ENCODE results near the gene ABCF1.

Gene ABCF1

DNA sequence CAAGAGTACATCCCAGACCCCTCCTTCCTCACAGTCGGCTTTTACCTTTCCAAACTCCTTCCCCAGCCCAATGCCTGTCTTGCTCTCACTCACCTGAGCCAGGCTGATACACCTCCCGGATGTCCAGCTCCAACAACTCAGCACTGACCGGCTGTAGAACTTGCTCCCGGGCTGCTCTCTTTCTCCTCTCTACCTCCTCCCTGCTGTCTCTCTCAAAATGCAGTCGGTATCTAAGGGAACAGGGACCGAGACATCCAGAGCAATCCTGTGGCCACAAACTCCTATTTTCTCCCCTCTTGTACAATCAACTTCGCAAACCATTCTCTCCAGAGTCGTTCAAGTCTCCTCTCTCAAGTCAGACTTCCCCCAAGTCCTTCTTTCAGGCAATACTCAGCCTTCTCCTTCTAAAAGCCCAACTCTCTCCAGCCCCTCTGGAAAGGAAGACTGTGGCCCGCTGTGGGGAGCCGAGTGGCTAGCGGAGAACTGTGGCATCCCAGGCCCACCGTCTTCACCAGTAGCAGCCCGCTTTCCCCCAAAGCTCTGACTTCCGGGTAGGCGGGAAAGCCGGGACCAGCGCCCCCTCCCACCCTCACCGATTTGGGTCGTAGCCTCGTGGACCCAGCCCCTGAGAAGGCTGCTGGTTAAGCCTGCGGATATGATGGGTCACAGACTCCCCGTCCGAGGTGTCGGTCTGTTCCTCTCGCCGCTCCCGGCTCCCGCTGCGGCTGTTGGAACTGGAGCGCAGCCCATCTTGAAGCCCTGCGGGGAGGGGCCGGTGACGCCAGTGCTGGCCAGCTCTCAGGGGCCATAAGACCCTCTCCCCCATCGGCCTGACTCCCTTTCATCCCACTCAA is 16.1 kb upstream of the ABCF1 start:
- peak overlapping the region; percentile 100 for H3K4me3 ChIP-seq (ENCODE audit: low read depth, low read length)
- TF ChIP-seq, protein P1, sequence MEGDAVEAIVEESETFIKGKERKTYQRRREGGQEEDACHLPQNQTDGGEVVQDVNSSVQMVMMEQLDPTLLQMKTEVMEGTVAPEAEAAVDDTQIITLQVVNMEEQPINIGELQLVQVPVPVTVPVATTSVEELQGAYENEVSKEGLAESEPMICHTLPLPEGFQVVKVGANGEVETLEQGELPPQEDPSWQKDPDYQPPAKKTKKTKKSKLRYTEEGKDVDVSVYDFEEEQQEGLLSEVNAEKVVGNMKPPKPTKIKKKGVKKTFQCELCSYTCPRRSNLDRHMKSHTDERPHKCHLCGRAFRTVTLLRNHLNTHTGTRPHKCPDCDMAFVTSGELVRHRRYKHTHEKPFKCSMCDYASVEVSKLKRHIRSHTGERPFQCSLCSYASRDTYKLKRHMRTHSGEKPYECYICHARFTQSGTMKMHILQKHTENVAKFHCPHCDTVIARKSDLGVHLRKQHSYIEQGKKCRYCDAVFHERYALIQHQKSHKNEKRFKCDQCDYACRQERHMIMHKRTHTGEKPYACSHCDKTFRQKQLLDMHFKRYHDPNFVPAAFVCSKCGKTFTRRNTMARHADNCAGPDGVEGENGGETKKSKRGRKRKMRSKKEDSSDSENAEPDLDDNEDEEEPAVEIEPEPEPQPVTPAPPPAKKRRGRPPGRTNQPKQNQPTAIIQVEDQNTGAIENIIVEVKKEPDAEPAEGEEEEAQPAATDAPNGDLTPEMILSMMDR (IDR thresholded peaks at IDR 0.05; ENCODE audit: insufficient read depth, low read depth, low read length, missing control alignments) = no peak
- peak; percentile 22 for DNase-seq (ENCODE audit: low read depth)

DNA sequence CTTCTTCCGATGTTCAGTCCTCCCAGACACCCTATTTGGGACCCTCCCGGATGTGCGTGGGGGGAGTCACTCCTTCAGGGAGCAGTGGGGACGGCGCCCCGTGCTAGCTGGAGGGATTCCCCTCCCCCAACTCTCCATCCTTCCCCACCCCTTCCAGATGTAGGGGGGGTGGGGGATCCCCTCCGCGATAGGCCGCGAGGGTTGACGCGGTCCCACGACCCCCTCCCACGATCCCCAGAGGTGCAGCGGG is 15.5 kb upstream of the ABCF1 start:
- DNase-seq (ENCODE audit: low read depth) = no peak
- TF ChIP-seq, protein P1 (IDR thresholded peaks at IDR 0.05; ENCODE audit: insufficient read depth, low read depth, low read length, missing control alignments) = no peak
- peak overlapping the region; percentile 100 for H3K4me3 ChIP-seq (ENCODE audit: low read depth, low read length)

DNA sequence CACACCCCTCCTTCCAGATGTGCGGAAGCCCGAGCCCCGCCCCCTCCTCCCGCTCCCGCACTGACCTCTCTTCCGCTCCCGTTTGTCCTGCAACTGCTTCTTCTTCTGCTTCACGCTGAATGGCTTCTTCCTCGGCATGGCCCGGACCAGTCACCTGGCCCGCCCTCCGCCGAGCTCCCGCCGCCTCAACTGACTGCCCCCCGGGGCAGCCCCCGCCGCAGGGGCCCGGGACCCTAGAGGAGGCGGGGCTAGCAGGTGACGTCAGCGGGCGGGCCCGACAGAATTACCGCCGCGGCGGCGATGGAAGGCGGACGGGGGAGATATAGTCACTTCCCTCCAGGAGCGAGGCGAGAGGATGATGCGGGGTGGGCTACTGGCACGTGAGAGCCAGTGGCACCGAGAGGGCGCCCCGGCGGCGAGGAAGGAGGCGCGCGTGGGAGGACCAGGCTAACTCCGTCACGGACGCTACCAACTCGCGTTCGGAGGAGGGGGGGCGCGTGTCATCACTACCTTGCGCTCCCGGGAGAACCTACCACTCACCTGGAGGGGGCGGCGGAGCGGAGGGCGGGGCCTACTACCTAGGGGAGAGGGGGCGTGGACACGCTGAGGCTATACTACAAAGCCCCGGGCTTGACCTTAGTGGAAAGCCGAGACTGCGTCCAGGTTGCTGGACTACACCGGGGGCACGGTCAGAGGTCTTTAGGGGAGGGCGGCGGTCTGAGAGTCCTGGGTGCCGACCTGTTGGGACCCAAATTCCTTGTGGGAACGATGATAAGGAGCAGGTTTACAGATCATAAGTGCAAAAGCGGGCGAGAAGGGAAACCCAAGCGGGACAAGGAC is 15.0 kb upstream of the ABCF1 start, which contains the start of gene GNL1:
Gene GNL1, minus strand, starts transcription at position 424 of the 840 bp plus-strand sequence. Its CDS starts 286 bp downstream, at position 138.
- peak; percentile 98 for DNase-seq (ENCODE audit: low read depth)
- peak within 1 kb of the TSS; percentile 100 for H3K4me3 ChIP-seq (ENCODE audit: low read depth, low read length)
- TF ChIP-seq, protein P1 (IDR thresholded peaks at IDR 0.05; ENCODE audit: insufficient read depth, low read depth, low read length, missing control alignments) = no peak

DNA sequence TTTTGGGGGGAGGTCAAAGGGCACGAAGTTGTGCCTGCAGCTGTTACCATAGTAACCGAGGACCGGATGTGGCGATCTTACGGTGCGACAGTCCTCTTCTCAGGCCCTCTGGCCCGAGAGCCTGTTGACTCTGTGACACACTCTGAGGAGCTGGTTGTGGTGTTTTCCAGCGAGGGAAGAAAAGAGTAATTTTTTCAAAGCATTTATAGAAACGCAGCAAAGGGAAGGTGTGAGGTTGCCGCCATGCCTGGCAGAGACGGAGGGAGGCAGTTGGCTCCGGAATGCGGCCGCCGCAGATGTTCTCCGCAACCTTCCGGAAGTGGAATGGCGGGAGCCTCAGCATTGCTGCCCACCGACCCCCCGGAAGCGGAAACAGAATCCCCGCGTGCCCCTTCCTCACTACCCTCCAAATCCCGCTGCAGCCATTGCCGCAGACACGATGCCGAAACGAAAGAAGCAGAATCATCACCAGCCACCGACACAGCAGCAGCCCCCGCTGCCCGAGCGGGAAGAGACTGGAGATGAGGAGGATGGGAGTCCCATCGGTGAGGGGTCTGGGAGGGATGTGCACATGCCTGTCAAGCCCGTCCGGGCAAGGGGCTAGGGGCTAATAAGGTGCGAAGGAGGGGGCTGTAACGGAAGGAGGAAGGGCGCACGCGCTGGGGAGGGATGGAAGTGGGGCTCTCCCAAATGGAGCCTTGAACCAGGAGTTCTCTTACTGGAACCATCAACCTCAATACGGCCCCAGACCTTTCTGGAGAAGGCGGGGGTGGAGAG is 14.1 kb upstream of the ABCF1 start, which contains the start of gene PRR3:
Gene PRR3, plus strand, starts transcription at position 390 of the 777 bp plus-strand sequence. Its CDS starts 50 bp downstream, at position 440.
- TF ChIP-seq, protein P1 (IDR thresholded peaks at IDR 0.05; ENCODE audit: insufficient read depth, low read depth, low read length, missing control alignments) = no peak
- DNase-seq (ENCODE audit: low read depth) = peak; percentile 97
- peak within 1 kb of the TSS; percentile 100 for H3K4me3 ChIP-seq (ENCODE audit: low read depth, low read length)

DNA sequence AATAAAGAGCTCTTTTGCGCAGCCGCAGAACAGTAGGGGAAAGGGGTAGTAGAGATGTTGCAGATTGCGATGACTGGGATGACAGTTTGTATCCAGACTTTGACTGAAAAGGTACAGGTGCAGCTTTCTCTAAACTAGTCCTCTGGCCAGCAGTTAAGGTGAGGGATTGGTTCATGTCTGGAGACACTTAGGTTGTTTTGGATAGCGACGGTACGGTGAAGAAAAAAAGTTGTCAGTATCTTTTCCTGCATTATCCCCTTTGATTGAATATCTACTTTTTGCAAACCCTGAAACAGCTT is 13.6 kb upstream of the ABCF1 start:
- DNase-seq (ENCODE audit: low read depth) = peak; percentile 67
- TF ChIP-seq, protein P1 (IDR thresholded peaks at IDR 0.05; ENCODE audit: insufficient read depth, low read depth, low read length, missing control alignments) = no peak
- peak overlapping the region; percentile 100 for H3K4me3 ChIP-seq (ENCODE audit: low read depth, low read length)

DNA sequence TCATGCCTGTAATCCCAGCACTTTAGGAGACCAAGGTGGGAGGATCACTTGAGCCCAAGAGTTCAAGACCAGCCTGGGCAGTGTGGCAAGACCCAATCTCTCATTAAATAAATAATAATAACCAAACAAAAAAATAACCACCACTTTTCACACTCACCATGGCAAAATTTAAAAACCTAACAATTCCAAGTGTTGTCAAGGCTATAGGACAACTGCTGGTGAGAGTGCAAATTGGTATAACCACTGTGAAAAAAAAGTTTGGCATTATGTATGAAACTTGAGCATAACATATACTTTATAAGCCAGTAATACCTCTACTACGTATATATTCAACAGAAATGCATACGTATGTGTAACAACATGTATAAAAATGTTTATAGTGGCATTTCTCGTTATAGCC is 10.3 kb upstream of the ABCF1 start:
- TF ChIP-seq, protein P1 (IDR thresholded peaks at IDR 0.05; ENCODE audit: insufficient read depth, low read depth, low read length, missing control alignments) = no peak
- no peak for DNase-seq (ENCODE audit: low read depth)
- no peak overlapping the region for H3K4me3 ChIP-seq (ENCODE audit: low read depth, low read length)

All from GM12865 (cell line).